PC-3 (cell line): ENCODE measurements around the gene NPHS2. TPM values are rescaled to one million over a fixed set of nuclear protein-coding genes. Genes with fewer than 3 reads are reported as not detected.
"Not testable (repeated sequence)": the region's sequence is repeated elsewhere in the genome, so short reads cannot be mapped to it uniquely, and the experiment has no call there.

Experiments
- ATAC-seq: fragments of 200-7000 bp; cut with Tn5 transposase; 2 replicates; pipeline ENCODE4 v1.9.1; 2020; ENCODE audit warnings: mild to moderate bottlenecking, moderate library complexity
- BruUV-seq: library from RNA; stranded (reverse); fragments of 400-500 nt; replicated peaks from 2 replicates; lab custom pipeline; 2021; lab: Mats Ljungman, UMichigan
- CTCF ChIA-PET: fragments of 300-600 bp; sonication (Branson Sonifier 250); formaldehyde crosslinking; loops from one replicate; lab custom pipeline; 2022; ENCODE audit warnings: antibody characterized with exemption; lab: Charles Lee
- POLR2A ChIA-PET: fragments of 300-600 bp; sonication (Branson Sonifier 250); formaldehyde crosslinking; loops from one replicate; lab custom pipeline; 2022; ENCODE audit warnings: antibody characterized with exemption; ENCODE audit not compliant: unreplicated experiment; lab: Charles Lee
- DNase-seq: peaks from one replicate; pipeline ENCODE4 v3.0.0-alpha.2; 2015
- H2AFZ ChIP-seq: fragments of 300-600 bp; sonication (generic); 2 replicates; pipeline ENCODE4 v1.6.0; 2016; ENCODE audit warnings: antibody characterized with exemption, low read length
- H3F3A ChIP-seq: fragments of 300-600 bp; sonication (generic); one replicate; pipeline ENCODE4 v1.6.0; 2017; ENCODE audit warnings: antibody characterized with exemption, low read length, control low read depth, mild to moderate bottlenecking; ENCODE audit not compliant: unreplicated experiment
- H3K27ac ChIP-seq: fragments of 300-600 bp; sonication (generic); 2 replicates; pipeline ENCODE4 v1.5.1; 2016; ENCODE audit warnings: mild to moderate bottlenecking, low read length
- H3K27me3 ChIP-seq: fragments of 300-600 bp; sonication (generic); 2 replicates; pipeline ENCODE4 v1.6.1; 2016; ENCODE audit warnings: low read length, mixed read lengths
- H3K36me3 ChIP-seq: fragments of 300-600 bp; sonication (generic); 2 replicates; pipeline ENCODE4 v1.6.1; 2016; ENCODE audit warnings: low read depth, mixed run types, low read length, mixed read lengths
- H3K4me1 ChIP-seq: fragments of 300-600 bp; sonication (generic); 2 replicates; pipeline ENCODE4 v1.5.1; 2016; ENCODE audit warnings: low read length; ENCODE audit not compliant: insufficient read depth
- H3K4me2 ChIP-seq: fragments of 300-600 bp; sonication (generic); 2 replicates; pipeline ENCODE4 v1.6.0; 2016; ENCODE audit warnings: low read length
- H3K4me3 ChIP-seq: fragments of 300-600 bp; sonication (generic); 2 replicates; pipeline ENCODE4 v1.5.1; 2016; ENCODE audit warnings: mild to moderate bottlenecking, low read length, mixed read lengths
- H3K79me2 ChIP-seq: fragments of 300-600 bp; sonication (generic); 2 replicates; pipeline ENCODE4 v1.6.1; 2017; ENCODE audit warnings: low read length, mixed read lengths
- H3K9ac ChIP-seq: fragments of 300-600 bp; sonication (generic); 2 replicates; pipeline ENCODE4 v1.6.0; 2016; ENCODE audit warnings: mild to moderate bottlenecking, low read length
- H3K9me2 ChIP-seq: fragments of 300-600 bp; sonication (generic); replicated peaks from 2 replicates; pipeline ENCODE4 v1.6.1; 2016; ENCODE audit warnings: mixed run types, low read length, mixed read lengths
- H3K9me3 ChIP-seq: fragments of 300-600 bp; sonication (generic); 2 replicates; pipeline ENCODE4 v1.6.1; 2016; ENCODE audit warnings: low read length, mixed read lengths
- H4K20me1 ChIP-seq: fragments of 300-600 bp; sonication (generic); 2 replicates; pipeline ENCODE4 v1.6.1; 2016; ENCODE audit warnings: low read length, mixed read lengths
- EZH2 ChIP-seq: fragments of 300-600 bp; sonication (generic); IDR thresholded peaks from one replicate; pipeline ENCODE4 v1.6.1; 2017; ENCODE audit warnings: antibody characterized with exemption, mild to moderate bottlenecking, low read length; ENCODE audit not compliant: unreplicated experiment
- EZH2phosphoT487 ChIP-seq: fragments of 300-600 bp; sonication (generic); IDR thresholded peaks from 2 replicates; pipeline ENCODE4 v1.6.1; 2018; ENCODE audit warnings: mild to moderate bottlenecking, antibody characterized with exemption, low read length, borderline replicate concordance
- intact Hi-C: fragments of 100-400 bp; cut with micrococcal nuclease; formaldehyde crosslinking; loops from 2 replicates; pipeline ENCODE4 v1.9.0; 2023
- total RNA-seq: library from RNA; depleted of rRNA; stranded (reverse); fragments of >200 nt; gene quantifications from 2 replicates; pipeline ENCODE4 v1.2.3, GENCODE V29; 2014
- TF ChIP-seq, protein P1 (sequence below): fragments of 300-600 bp; sonication (generic); conservative IDR thresholded peaks from 2 replicates; pipeline ENCODE4 v1.5.1; 2017; ENCODE audit warnings: antibody characterized with exemption, low read depth, mild to moderate bottlenecking, low read length

The NPHS2 gene
- total RNA-seq, 1 experiment from 2014 or later = not detected

DNA sequence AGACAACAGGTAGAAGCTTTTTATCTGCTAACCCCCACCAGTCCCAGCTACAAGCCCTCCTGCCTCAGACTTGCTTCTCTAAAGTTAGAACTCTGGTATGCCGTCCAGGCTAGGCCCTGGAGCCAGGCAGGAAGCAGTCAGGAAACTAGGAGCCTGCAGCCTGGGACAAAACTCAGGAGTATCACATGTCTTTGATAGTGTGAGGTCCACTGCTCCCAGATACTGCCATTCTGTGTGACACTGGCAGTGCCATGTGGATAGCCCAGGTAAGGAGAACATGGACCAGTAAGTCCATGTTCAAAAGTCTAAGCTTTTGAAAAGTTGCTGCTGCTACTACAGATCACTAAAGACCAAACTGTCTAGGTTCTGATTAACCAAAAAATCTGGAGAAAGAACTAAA lies 45.4 kb downstream of the NPHS2 start:
- intact Hi-C loops = no loop called here
- no peak for DNase-seq
- CTCF ChIA-PET = no interaction called here

DNA sequence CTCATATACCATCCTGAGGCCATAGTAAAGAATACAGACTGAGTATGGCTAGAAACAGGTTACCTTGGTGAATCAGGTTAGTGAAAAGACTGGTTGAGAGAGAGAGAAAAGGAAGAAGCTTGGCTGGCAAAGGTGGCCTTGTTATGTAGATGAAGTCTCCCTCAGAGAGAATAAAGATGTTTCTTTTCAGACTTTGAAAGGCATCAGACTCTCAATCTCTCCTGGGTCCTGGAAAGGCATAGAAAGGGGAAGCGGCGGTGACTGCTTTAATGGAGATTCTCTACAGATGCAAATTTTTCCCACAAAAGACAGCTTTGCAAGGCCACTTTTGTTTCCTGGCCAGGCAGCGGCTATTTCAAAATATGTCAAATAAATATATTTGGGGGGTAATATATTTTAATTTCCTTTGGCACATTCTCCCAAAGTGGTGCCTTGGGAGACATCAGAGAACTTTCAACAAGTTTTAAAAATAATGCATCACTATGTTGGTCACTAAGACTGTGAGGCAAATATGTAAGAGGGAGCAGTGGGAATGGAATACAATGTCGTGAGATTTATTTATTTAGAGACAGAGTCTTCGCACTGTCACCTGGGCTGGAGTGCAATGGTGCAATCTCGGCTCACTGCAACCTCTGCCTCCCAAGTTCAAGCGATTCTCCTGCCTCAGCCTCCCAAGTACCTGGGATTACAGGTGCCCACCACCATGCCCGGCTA lies 46.1 kb downstream of the NPHS2 start:
- ChIA-PET CTCF (no interaction called here), POLR2A (no interaction called here)
- Histone ChIP-seq H3K27ac (no peak overlapping the region), H3F3A (no peaks in the 10 kb centered on the region), H3K36me3 (no peaks in the 10 kb centered on the region), H3K4me1 (no peaks in the 10 kb centered on the region), H2AFZ (no peak overlapping the region), H3K9me2 (no peaks in the 10 kb centered on the region), H4K20me1 (no peaks in the 10 kb centered on the region), H3K27me3 (peaks cover 23% of the 10 kb centered on the region), H3K4me3 (no peak overlapping the region), H3K9ac (no peak overlapping the region), H3K9me3 (no peaks in the 10 kb centered on the region), H3K4me2 (no peak overlapping the region), H3K79me2 (no peaks in the 10 kb centered on the region)
- intact Hi-C loops = loop anchor here (2.0 kb wide), 1 partner anchor 21 kb away; no protein-coding TSS in a partner anchor
- no peak for DNase-seq
- no TSS peak for BruUV-seq
- TF ChIP-seq EZH2 = no peak
- TF ChIP-seq, protein P1, sequence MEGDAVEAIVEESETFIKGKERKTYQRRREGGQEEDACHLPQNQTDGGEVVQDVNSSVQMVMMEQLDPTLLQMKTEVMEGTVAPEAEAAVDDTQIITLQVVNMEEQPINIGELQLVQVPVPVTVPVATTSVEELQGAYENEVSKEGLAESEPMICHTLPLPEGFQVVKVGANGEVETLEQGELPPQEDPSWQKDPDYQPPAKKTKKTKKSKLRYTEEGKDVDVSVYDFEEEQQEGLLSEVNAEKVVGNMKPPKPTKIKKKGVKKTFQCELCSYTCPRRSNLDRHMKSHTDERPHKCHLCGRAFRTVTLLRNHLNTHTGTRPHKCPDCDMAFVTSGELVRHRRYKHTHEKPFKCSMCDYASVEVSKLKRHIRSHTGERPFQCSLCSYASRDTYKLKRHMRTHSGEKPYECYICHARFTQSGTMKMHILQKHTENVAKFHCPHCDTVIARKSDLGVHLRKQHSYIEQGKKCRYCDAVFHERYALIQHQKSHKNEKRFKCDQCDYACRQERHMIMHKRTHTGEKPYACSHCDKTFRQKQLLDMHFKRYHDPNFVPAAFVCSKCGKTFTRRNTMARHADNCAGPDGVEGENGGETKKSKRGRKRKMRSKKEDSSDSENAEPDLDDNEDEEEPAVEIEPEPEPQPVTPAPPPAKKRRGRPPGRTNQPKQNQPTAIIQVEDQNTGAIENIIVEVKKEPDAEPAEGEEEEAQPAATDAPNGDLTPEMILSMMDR = no peak
- TF ChIP-seq EZH2phosphoT487 = no peak
- no peak for ATAC-seq

More for the DNA sequence above, 45.4 kb downstream of the NPHS2 start:
- no TSS peak for BruUV-seq
- POLR2A ChIA-PET = no interaction called here
- no peaks in the 10 kb centered on the region for H3K4me1 ChIP-seq
- no peak overlapping the region for H3K27ac ChIP-seq
- H3K36me3 ChIP-seq = no peaks in the 10 kb centered on the region
- TF ChIP-seq EZH2 = no peak
- no peak for TF ChIP-seq EZH2phosphoT487
- TF ChIP-seq, protein P1 = no peak
- no peaks in the 10 kb centered on the region for H4K20me1 ChIP-seq
- no peak for ATAC-seq
- no peaks in the 10 kb centered on the region for H3K79me2 ChIP-seq
- H3K9me3 ChIP-seq = no peaks in the 10 kb centered on the region
- no peaks in the 10 kb centered on the region for H3K9me2 ChIP-seq
- no peaks in the 10 kb centered on the region for H3F3A ChIP-seq
- H3K27me3 ChIP-seq = peaks cover 23% of the 10 kb centered on the region
- no peak overlapping the region for H2AFZ ChIP-seq
- no peak overlapping the region for H3K9ac ChIP-seq
- H3K4me3 ChIP-seq = no peak overlapping the region
- no peak overlapping the region for H3K4me2 ChIP-seq

DNA sequence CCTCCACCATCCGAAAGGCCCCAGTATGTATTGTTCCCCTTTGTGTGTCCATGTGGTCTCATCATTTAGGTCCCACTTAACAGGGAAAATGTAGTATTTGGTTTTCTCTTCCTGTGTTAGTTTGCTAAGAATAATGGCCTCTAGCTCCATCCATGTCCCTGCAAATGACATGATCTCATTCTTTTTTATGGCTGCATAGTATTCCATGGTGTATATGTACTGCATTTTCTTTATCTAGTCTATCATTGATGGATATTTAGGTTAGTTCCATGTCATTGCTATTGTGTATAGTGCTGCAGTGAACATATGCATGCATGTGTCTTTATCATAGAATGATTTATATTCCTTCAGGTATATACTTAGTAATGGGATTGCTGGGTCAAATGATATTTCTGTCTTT lies 57.2 kb downstream of the NPHS2 start:
- CTCF ChIA-PET, H4K20me1 ChIP-seq, H3K4me3 ChIP-seq, H3K4me2 ChIP-seq, H3K9me3 ChIP-seq, H3K4me1 ChIP-seq, BruUV-seq, H3F3A ChIP-seq, POLR2A ChIA-PET, DNase-seq, H3K9me2 ChIP-seq, ATAC-seq, H3K9ac ChIP-seq, H3K27me3 ChIP-seq, intact Hi-C loops, H3K79me2 ChIP-seq, H3K36me3 ChIP-seq, H3K27ac ChIP-seq, H2AFZ ChIP-seq: not testable (repeated sequence)
